Dendritic cell treated with granulocyte-macrophage colony-stimulating factor and Interleukin-4, amounts not matched to agents 40 ng/mL and 50 ng/mL, for 4 days (primary cell): Measurements from ENCODE around the gene STIM2.

ENCODE experiments used
- H3K27ac Mint-ChIP-seq: one replicate; pipeline ENCODE4 v1.8.0; 2022; ENCODE audit warnings: mild to moderate bottlenecking, mixed read lengths
- H3K27me3 Mint-ChIP-seq: one replicate; pipeline ENCODE4 v1.8.0; 2022; ENCODE audit warnings: mild to moderate bottlenecking, mixed read lengths
- H3K36me3 Mint-ChIP-seq: one replicate; pipeline ENCODE4 v1.8.0; 2022; ENCODE audit warnings: low read depth, mixed read lengths
- H3K4me1 Mint-ChIP-seq: one replicate; pipeline ENCODE4 v1.8.0; 2022; ENCODE audit warnings: low read depth, mixed read lengths
- H3K4me3 Mint-ChIP-seq: one replicate; pipeline ENCODE4 v1.8.0; 2022; ENCODE audit warnings: mild to moderate bottlenecking, moderate library complexity, mixed read lengths
- H3K9me3 Mint-ChIP-seq: one replicate; pipeline ENCODE4 v1.8.0; 2022; ENCODE audit warnings: mixed read lengths
- intact Hi-C: fragments of 100-400 bp; cut with micrococcal nuclease; formaldehyde crosslinking; loops from one replicate; pipeline ENCODE4 v1.15.0; 2022

The STIM2 gene

GRCh38 chr4:27005501-27005900 is 144.9 kb downstream of the STIM2 start:
- H3K36me3 Mint-ChIP-seq: peaks cover 57% of the 10 kb centered on the region
- no peak overlapping the region for H3K27ac Mint-ChIP-seq
- H3K9me3 Mint-ChIP-seq: no peaks in the 10 kb centered on the region
- no peaks in the 10 kb centered on the region for H3K27me3 Mint-ChIP-seq
- no peaks in the 10 kb centered on the region for H3K4me1 Mint-ChIP-seq
- intact Hi-C loops: loop anchor here (5.0 to 10.0 kb wide), 2 partner anchors 143 to 571 kb away; partner anchors contain the start of gene STIM2
- no peak overlapping the region for H3K4me3 Mint-ChIP-seq

- no peak overlapping the region for H3K4me3 Mint-ChIP-seq
- H3K4me1 Mint-ChIP-seq: no peaks in the 10 kb centered on the region
- intact Hi-C loops: loop anchor here (5.0 to 10.0 kb wide), 2 partner anchors 144 to 571 kb away; partner anchors contain the start of gene STIM2
- no peaks in the 10 kb centered on the region for H3K27me3 Mint-ChIP-seq
- no peaks in the 10 kb centered on the region for H3K9me3 Mint-ChIP-seq
- no peak overlapping the region for H3K27ac Mint-ChIP-seq
- peaks cover 58% of the 10 kb centered on the region for H3K36me3 Mint-ChIP-seq
Observed at GRCh38 chr4:27005905-27006590, 145.4 kb downstream of the STIM2 start.

GRCh38 chr4:27006646-27007045 is 146.0 kb downstream of the STIM2 start:
- H3K36me3 Mint-ChIP-seq: peaks cover 63% of the 10 kb centered on the region
- no peaks in the 10 kb centered on the region for H3K9me3 Mint-ChIP-seq
- H3K27me3 Mint-ChIP-seq: no peaks in the 10 kb centered on the region
- intact Hi-C loops: loop anchor here (5.0 to 10.0 kb wide), 2 partner anchors 144 to 572 kb away; partner anchors contain the start of gene STIM2
- no peak overlapping the region for H3K27ac Mint-ChIP-seq
- H3K4me3 Mint-ChIP-seq: no peak overlapping the region
- H3K4me1 Mint-ChIP-seq: no peaks in the 10 kb centered on the region

- no peaks in the 10 kb centered on the region for H3K27me3 Mint-ChIP-seq
- H3K4me1 Mint-ChIP-seq: no peaks in the 10 kb centered on the region
- peaks cover 61% of the 10 kb centered on the region for H3K36me3 Mint-ChIP-seq
- intact Hi-C loops: loop anchor here (5.0 to 10.0 kb wide), 2 partner anchors 145 to 573 kb away; partner anchors contain the start of gene STIM2
- H3K4me3 Mint-ChIP-seq: no peak overlapping the region
- no peaks in the 10 kb centered on the region for H3K9me3 Mint-ChIP-seq
- H3K27ac Mint-ChIP-seq: no peak overlapping the region
Observed at GRCh38 chr4:27007507-27007906, 146.9 kb downstream of the STIM2 start.

DNA sequence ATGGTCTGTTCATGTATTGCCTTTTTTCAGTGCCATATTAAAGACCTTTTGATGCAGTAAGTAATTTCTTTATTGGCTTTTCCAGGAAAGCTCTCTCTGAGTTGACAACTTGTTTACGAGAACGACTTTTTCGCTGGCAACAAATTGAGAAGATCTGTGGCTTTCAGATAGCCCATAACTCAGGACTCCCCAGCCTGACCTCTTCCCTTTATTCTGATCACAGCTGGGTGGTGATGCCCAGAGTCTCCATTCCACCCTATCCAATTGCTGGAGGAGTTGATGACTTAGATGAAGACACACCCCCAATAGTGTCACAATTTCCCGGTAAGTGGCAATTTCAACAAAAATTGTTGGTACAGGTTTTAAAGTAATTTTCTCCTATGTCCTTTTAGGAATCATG is 148.0 kb downstream of the STIM2 start:
- Mint-ChIP-seq H3K4me3 (no peak overlapping the region), H3K27me3 (no peaks in the 10 kb centered on the region), H3K4me1 (no peaks in the 10 kb centered on the region), H3K27ac (no peak overlapping the region), H3K9me3 (no peaks in the 10 kb centered on the region), H3K36me3 (peaks cover 50% of the 10 kb centered on the region)
- intact Hi-C loops: loop anchor here (5.0 to 10.0 kb wide), 2 partner anchors 146 to 574 kb away; partner anchors contain the start of gene STIM2

- H3K9me3 Mint-ChIP-seq: no peaks in the 10 kb centered on the region
Observed at GRCh38 chr4:27009539-27009938, 148.9 kb downstream of the STIM2 start.

GRCh38 chr4:27010334-27010940 is 149.8 kb downstream of the STIM2 start:
- H3K9me3 Mint-ChIP-seq: no peaks in the 10 kb centered on the region
- intact Hi-C loops: loop anchor here (2.0 kb wide), 2 partner anchors 222 to 552 kb away; no protein-coding TSS in a partner anchor
- H3K27me3 Mint-ChIP-seq: no peaks in the 10 kb centered on the region
- peaks cover 45% of the 10 kb centered on the region for H3K36me3 Mint-ChIP-seq
- H3K4me1 Mint-ChIP-seq: no peaks in the 10 kb centered on the region
- H3K4me3 Mint-ChIP-seq: no peak overlapping the region
- no peak overlapping the region for H3K27ac Mint-ChIP-seq

More at GRCh38 chr4:27009539-27009938, 148.9 kb downstream of the STIM2 start:
- Mint-ChIP-seq H3K36me3 (peaks cover 41% of the 10 kb centered on the region), H3K4me3 (no peak overlapping the region), H3K4me1 (no peaks in the 10 kb centered on the region), H3K27ac (no peak overlapping the region), H3K27me3 (no peaks in the 10 kb centered on the region)
- intact Hi-C loops: loop anchor here (5.0 to 10.0 kb wide), 2 partner anchors 147 to 575 kb away; partner anchors contain the start of gene STIM2

DNA sequence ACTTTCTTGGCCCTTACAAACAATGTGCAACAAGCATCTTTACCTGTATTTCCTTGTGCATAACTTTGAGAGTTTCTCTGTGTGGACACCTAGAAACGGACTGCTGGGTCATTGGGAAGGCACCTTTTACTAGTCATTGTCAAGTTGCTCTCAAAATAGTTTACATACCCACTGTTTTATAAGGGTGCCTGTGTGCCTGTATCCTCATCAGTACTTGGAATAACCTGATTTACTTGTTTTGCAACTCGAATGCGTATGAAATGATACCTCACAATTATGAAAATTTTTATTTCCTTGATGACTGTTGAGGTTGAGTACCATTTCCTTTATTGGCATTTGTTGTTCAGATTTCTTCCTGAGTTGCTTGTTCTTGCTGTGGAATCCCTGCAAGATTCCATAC is 150.8 kb downstream of the STIM2 start:
- Mint-ChIP-seq H3K36me3 (peaks cover 53% of the 10 kb centered on the region), H3K4me3 (no peak overlapping the region), H3K9me3 (no peaks in the 10 kb centered on the region), H3K27ac (no peak overlapping the region), H3K27me3 (no peaks in the 10 kb centered on the region), H3K4me1 (no peaks in the 10 kb centered on the region)
- intact Hi-C loops: loop anchor here (2.0 kb wide), 2 partner anchors 223 to 553 kb away; no protein-coding TSS in a partner anchor

- no peaks in the 10 kb centered on the region for H3K27me3 Mint-ChIP-seq
- H3K4me1 Mint-ChIP-seq: no peaks in the 10 kb centered on the region
- intact Hi-C loops: no loop called here
- peaks cover 54% of the 10 kb centered on the region for H3K36me3 Mint-ChIP-seq
- no peak overlapping the region for H3K4me3 Mint-ChIP-seq
- H3K9me3 Mint-ChIP-seq: no peaks in the 10 kb centered on the region
- no peak overlapping the region for H3K27ac Mint-ChIP-seq
Observed at GRCh38 chr4:27013012-27013411, 152.4 kb downstream of the STIM2 start.

- Mint-ChIP-seq H3K4me1 (no peaks in the 10 kb centered on the region), H3K27ac (no peak overlapping the region), H3K4me3 (no peak overlapping the region), H3K36me3 (peaks cover 65% of the 10 kb centered on the region), H3K27me3 (no peaks in the 10 kb centered on the region), H3K9me3 (no peaks in the 10 kb centered on the region)
- intact Hi-C loops: no loop called here
Observed at GRCh38 chr4:27016551-27016950, 155.9 kb downstream of the STIM2 start.

DNA sequence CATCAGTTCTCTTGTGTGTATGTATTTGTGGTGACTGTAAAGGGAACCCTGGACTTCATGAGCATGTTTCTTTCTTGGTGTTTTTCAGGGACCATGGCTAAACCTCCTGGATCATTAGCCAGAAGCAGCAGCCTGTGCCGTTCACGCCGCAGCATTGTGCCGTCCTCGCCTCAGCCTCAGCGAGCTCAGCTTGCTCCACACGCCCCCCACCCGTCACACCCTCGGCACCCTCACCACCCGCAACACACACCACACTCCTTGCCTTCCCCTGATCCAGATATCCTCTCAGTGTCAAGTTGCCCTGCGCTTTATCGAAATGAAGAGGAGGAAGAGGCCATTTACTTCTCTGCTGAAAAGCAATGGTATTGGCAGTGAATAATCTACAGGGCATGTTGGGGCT is 157.0 kb downstream of the STIM2 start:
- intact Hi-C loops: no loop called here
- Mint-ChIP-seq H3K9me3 (no peaks in the 10 kb centered on the region), H3K27ac (no peak overlapping the region)

DNA sequence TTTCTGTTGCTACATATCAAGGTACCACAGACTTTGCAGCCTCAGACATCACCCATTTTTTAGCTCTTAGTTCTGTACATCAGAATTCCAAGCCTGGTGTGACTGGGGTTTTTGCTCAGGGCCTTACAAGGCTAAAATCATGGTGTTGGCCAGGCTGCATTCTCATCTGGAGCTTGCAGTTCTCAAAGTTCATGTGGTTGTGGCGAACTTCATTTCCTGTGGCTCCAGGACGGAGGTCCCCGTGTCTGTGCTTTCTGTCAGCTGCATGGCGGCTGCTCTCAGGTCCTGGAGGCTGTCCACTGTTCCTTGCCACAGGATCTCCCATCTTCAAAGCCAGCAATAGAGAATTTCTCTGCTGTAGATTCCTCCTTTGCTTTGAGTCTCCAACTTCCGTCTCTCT is 157.4 kb downstream of the STIM2 start:
- Mint-ChIP-seq H3K36me3 (peaks cover 74% of the 10 kb centered on the region), H3K4me3 (no peak overlapping the region), H3K27ac (no peak overlapping the region), H3K9me3 (no peaks in the 10 kb centered on the region), H3K4me1 (no peaks in the 10 kb centered on the region), H3K27me3 (no peaks in the 10 kb centered on the region)
- intact Hi-C loops: no loop called here

More for the DNA sequence above, 157.0 kb downstream of the STIM2 start:
- no peak overlapping the region for H3K4me3 Mint-ChIP-seq
- no peaks in the 10 kb centered on the region for H3K27me3 Mint-ChIP-seq
- no peaks in the 10 kb centered on the region for H3K4me1 Mint-ChIP-seq
- H3K36me3 Mint-ChIP-seq: peaks cover 70% of the 10 kb centered on the region

- intact Hi-C loops: no loop called here
- H3K9me3 Mint-ChIP-seq: no peaks in the 10 kb centered on the region
- H3K36me3 Mint-ChIP-seq: peaks cover 83% of the 10 kb centered on the region
- no peaks in the 10 kb centered on the region for H3K4me1 Mint-ChIP-seq
- no peak overlapping the region for H3K4me3 Mint-ChIP-seq
- H3K27ac Mint-ChIP-seq: no peak overlapping the region
- H3K27me3 Mint-ChIP-seq: no peaks in the 10 kb centered on the region
Observed at GRCh38 chr4:27018910-27019309, 158.3 kb downstream of the STIM2 start.

GRCh38 chr4:27019766-27020165 is 159.1 kb downstream of the STIM2 start:
- intact Hi-C loops: no loop called here
- H3K27ac Mint-ChIP-seq: no peak overlapping the region

More at GRCh38 chr4:27019766-27020165, 159.1 kb downstream of the STIM2 start:
- H3K9me3 Mint-ChIP-seq: no peaks in the 10 kb centered on the region
- no peak overlapping the region for H3K4me3 Mint-ChIP-seq
- H3K36me3 Mint-ChIP-seq: peaks cover 89% of the 10 kb centered on the region
- H3K27me3 Mint-ChIP-seq: no peaks in the 10 kb centered on the region
- H3K4me1 Mint-ChIP-seq: no peaks in the 10 kb centered on the region
